ENCODE results near the gene ZNF337.

ZNF337 gene

GRCh38 chr20:25624500-25624939 is 72.1 kb downstream of the ZNF337 start:
- H3K4me3 ChIP-seq (ENCODE audit: low read depth, low read length), result peak overlapping the region; percentile 79
- TF ChIP-seq, protein P1, sequence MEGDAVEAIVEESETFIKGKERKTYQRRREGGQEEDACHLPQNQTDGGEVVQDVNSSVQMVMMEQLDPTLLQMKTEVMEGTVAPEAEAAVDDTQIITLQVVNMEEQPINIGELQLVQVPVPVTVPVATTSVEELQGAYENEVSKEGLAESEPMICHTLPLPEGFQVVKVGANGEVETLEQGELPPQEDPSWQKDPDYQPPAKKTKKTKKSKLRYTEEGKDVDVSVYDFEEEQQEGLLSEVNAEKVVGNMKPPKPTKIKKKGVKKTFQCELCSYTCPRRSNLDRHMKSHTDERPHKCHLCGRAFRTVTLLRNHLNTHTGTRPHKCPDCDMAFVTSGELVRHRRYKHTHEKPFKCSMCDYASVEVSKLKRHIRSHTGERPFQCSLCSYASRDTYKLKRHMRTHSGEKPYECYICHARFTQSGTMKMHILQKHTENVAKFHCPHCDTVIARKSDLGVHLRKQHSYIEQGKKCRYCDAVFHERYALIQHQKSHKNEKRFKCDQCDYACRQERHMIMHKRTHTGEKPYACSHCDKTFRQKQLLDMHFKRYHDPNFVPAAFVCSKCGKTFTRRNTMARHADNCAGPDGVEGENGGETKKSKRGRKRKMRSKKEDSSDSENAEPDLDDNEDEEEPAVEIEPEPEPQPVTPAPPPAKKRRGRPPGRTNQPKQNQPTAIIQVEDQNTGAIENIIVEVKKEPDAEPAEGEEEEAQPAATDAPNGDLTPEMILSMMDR (IDR thresholded peaks at IDR 0.05; ENCODE audit: insufficient read depth, low read depth, low read length, missing control alignments), result no peak
- no peak for DNase-seq (ENCODE audit: low read depth)
